C4-2B (cell line): ENCODE data around the gene TECPR2.

Experiments
- ZFX ChIP-seq: fragments of 450-650 bp; IDR thresholded peaks from 2 replicates; pipeline ENCODE4 v1.6.1; 2017
- TF ChIP-seq, protein P1 (sequence below): fragments of 450-650 bp; conservative IDR thresholded peaks from 2 replicates; pipeline ENCODE4 v1.5.1; 2017; ENCODE audit warnings: mild to moderate bottlenecking

DNA sequence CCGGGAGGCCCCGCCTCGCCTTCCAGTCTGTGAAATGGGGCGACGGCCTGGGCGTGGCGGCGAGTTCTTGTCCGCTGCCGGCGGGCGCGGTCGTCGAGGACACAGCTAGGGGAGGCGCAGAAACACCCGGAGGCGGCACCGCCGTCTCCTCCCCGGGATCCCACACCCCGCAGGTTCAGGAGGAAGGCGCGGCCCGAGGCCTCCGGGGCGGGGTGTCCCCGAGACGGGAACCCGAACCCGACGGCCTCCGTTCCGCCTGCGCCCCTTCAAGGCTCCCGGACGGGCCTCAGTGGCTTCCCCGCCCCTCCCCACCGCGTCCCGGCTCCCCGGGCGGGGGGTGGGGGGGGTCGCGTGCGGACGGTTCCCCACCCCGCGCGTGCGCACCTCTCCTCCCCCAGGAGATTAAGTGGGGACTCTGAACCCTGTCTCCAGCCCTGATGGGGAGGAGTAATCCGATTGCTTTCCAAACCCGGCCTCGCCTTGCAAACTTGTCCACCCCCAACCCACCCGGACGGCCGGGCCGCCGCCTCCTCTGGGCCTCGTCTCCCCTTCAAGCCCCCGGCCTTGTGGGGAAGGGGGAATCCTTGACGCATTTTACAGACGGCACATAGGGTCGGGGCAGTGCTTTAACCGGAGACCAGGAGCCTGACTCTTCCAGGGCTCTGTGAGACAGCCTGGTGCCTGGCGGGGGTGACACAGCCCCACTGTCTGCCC lies 182.2 kb downstream of the TECPR2 start:
- TF ChIP-seq, protein P1, sequence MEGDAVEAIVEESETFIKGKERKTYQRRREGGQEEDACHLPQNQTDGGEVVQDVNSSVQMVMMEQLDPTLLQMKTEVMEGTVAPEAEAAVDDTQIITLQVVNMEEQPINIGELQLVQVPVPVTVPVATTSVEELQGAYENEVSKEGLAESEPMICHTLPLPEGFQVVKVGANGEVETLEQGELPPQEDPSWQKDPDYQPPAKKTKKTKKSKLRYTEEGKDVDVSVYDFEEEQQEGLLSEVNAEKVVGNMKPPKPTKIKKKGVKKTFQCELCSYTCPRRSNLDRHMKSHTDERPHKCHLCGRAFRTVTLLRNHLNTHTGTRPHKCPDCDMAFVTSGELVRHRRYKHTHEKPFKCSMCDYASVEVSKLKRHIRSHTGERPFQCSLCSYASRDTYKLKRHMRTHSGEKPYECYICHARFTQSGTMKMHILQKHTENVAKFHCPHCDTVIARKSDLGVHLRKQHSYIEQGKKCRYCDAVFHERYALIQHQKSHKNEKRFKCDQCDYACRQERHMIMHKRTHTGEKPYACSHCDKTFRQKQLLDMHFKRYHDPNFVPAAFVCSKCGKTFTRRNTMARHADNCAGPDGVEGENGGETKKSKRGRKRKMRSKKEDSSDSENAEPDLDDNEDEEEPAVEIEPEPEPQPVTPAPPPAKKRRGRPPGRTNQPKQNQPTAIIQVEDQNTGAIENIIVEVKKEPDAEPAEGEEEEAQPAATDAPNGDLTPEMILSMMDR = no peak
- TF ChIP-seq ZFX = no peak
